Pericardium fibroblast (primary cell): ENCODE measurements around the gene THEMIS2. TPM values are rescaled to one million over a fixed set of nuclear protein-coding genes. Genes with fewer than 3 reads are reported as not detected.

Source experiments
- total RNA-seq: library from RNA; depleted of rRNA; stranded (reverse); fragments of >200 nt; gene quantifications from 2 replicates; pipeline ENCODE4 v1.2.3, GENCODE V29; 2015

The THEMIS2 gene
- 3.2 and 5.6 TPM in 2 replicates for total RNA-seq

DNA sequence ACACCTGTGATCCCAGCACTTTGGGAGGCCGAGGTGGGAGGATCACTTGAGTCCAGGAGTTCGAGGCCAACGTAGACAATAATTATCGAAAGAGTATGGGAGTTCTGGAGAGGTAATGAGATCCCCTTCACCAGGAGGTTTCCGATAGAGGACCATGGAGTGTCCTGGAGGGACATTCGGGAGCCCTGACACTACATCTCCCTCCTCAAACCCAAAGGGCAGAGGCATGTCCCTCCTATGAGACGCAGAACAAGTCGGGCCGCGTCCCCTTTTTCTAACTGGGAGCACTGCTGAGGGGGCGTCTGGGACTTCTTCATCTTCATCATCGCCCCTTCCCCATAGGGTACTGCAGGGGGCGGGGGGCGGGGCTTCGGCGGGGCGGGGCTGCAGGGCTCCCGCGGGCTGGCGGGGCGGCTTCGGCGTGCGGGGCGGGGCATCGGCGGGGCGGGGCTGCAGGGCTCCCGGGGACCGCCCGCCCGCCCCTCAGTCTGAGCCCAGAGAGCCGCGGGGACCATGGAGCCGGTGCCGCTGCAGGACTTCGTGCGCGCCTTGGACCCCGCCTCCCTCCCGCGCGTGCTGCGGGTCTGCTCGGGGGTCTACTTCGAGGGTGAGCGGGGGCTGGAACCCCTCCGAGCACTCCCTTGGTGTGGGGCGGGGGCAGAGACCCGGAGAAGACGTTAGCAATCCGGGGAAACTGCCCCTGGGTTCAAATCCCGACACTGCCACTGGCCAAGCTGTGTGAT is at the start of gene THEMIS2:
TSS of gene THEMIS2 (plus strand) at position 486 of the 743 bp plus-strand sequence. CDS start at position 514, 28 bp downstream.

DNA sequence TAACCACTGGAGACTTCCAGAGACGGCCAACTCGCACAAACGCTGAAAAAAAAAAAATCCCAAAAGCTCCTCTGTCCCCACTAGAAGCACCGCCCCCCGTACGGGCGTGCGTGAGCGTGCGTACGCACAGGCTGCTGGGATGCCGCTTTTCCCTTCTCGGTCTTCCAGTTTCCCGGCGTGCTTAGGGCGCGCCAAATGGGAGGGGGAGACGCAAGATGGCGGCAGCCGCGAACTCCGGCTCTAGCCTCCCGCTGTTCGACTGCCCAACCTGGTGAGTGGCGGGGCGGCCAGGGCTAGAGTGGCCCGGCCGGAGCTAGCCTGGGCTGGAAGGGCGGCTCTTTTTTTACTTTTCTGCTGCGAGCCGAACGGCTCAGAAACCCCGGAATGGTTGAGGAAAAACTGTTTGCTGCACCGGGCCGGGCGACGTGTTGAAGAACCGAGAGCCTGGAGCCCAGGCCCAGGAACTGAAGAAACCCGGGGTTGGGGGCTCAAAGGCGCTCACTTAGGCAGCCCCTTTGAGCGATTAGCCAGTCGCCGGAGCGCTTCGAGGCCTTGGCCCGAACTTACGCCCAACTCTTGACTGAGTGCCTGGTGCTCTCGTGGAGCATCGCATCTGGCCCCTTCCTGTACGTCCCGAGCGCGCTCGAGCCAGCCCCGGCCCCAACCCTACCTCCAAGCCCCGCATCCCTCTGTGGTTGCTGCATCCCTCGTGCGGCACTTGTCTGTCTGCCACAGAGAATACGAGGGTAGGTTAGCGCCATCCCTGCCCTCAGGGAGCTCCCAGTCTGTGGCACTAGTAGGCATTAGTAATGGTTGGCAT is 41.5 kb upstream of the THEMIS2 start, which contains the start of gene PPP1R8:
TSS of gene PPP1R8 (plus strand) at position 162 of the 820 bp plus-strand sequence. CDS start at position 216, 54 bp downstream.

GRCh38 chr1:27934818-27935549 is 62.6 kb downstream of the THEMIS2 start, which contains the start of gene SMPDL3B:
TSS of gene SMPDL3B (plus strand) at chr1:27935000. CDS start at chr1:27935184, 184 bp downstream.

Other genes with a start within 250 kb of the THEMIS2 start
- gene FGR, start 237.4 kb upstream of the THEMIS2 start, total RNA-seq: not detected in 2 replicates
- 45.8 and 56.7 TPM in 2 replicates for gene IFI6, start 200.4 kb upstream of the THEMIS2 start, total RNA-seq
- gene FAM76A, start 146.6 kb upstream of the THEMIS2 start, total RNA-seq: 2.8 and 8.5 TPM in 2 replicates
- 37.0 and 58.7 TPM in 2 replicates for gene STX12, start 99.3 kb upstream of the THEMIS2 start, total RNA-seq
- 29.4 and 37.6 TPM in 2 replicates for gene PPP1R8, start 41.8 kb upstream of the THEMIS2 start, total RNA-seq
- 17.5 and 19.7 TPM in 2 replicates for gene RPA2, start 42.0 kb downstream of the THEMIS2 start, total RNA-seq
- not detected in 2 replicates for gene SMPDL3B, start 62.5 kb downstream of the THEMIS2 start, total RNA-seq
- 4.2 and 6.8 TPM in 2 replicates for gene XKR8, start 87.4 kb downstream of the THEMIS2 start, total RNA-seq
- gene EYA3, start 216.1 kb downstream of the THEMIS2 start, total RNA-seq: 8.5 and 16.9 TPM in 2 replicates